Loucy (cell line): ENCODE measurements around the gene LETM1.

ENCODE experiments used
- H2AFZ ChIP-seq: fragments of 200-600 bp; sonication (generic); 2 replicates; pipeline ENCODE4 v1.6.0; 2016; ENCODE audit warnings: antibody characterized with exemption, mild to moderate bottlenecking, low read length, moderate library complexity
- H3F3A ChIP-seq: fragments of 200-600 bp; 2 replicates; pipeline ENCODE4 v1.6.0; 2016; ENCODE audit warnings: antibody characterized with exemption, low read depth, mild to moderate bottlenecking
- H3K27me3 ChIP-seq: fragments of 200-600 bp; sonication (generic); 2 replicates; pipeline ENCODE4 v1.6.1; 2014; ENCODE audit warnings: low read length, mild to moderate bottlenecking; ENCODE audit not compliant: insufficient read depth, poor library complexity, severe bottlenecking
- H3K36me3 ChIP-seq: fragments of 200-600 bp; sonication (generic); 2 replicates; pipeline ENCODE4 v1.6.1; 2016; ENCODE audit warnings: low read length; ENCODE audit not compliant: insufficient read depth
- H3K4me1 ChIP-seq: fragments of 200-600 bp; sonication (generic); 2 replicates; pipeline ENCODE4 v1.5.1; 2014; ENCODE audit warnings: low read length, mild to moderate bottlenecking; ENCODE audit not compliant: insufficient read depth, poor library complexity, severe bottlenecking
- H3K4me2 ChIP-seq: fragments of 200-600 bp; sonication (generic); 2 replicates; pipeline ENCODE4 v1.6.0; 2014; ENCODE audit warnings: antibody characterized with exemption, low read length, low read depth, mild to moderate bottlenecking; ENCODE audit not compliant: poor library complexity, severe bottlenecking
- H3K4me3 ChIP-seq: fragments of 200-600 bp; sonication (generic); 2 replicates; pipeline ENCODE4 v1.5.1; 2014; ENCODE audit warnings: low read length, mild to moderate bottlenecking, mixed read lengths; ENCODE audit not compliant: poor library complexity, severe bottlenecking
- H3K79me2 ChIP-seq: fragments of 200-600 bp; sonication (generic); 2 replicates; pipeline ENCODE4 v1.6.1; 2014; ENCODE audit warnings: low read length; ENCODE audit not compliant: insufficient read depth
- H3K9ac ChIP-seq: fragments of 200-600 bp; sonication (generic); 2 replicates; pipeline ENCODE4 v1.6.0; 2014; ENCODE audit warnings: mild to moderate bottlenecking, low read depth, low read length, moderate library complexity; ENCODE audit not compliant: poor library complexity, severe bottlenecking
- H3K9me2 ChIP-seq: fragments of 200-600 bp; sonication (generic); replicated peaks from 2 replicates; pipeline ENCODE4 v1.6.1; 2016; ENCODE audit warnings: low read depth, low read length, mixed read lengths
- H3K9me3 ChIP-seq: fragments of 200-600 bp; sonication (generic); 2 replicates; pipeline ENCODE4 v1.6.1; 2014; ENCODE audit warnings: mild to moderate bottlenecking, antibody characterized with exemption, low read length, low read depth; ENCODE audit not compliant: insufficient read depth
- H4K20me1 ChIP-seq: fragments of 200-600 bp; sonication (generic); 2 replicates; pipeline ENCODE4 v1.6.0; 2014; ENCODE audit warnings: antibody characterized with exemption, low read length, mild to moderate bottlenecking; ENCODE audit not compliant: insufficient read depth, poor library complexity, severe bottlenecking
- CTCF ChIP-seq: fragments of 200-600 bp; sonication (generic); conservative IDR thresholded peaks from 2 replicates; pipeline ENCODE4 v1.5.1; 2014; ENCODE audit warnings: mild to moderate bottlenecking, antibody characterized with exemption, low read length
- EZH2phosphoT487 ChIP-seq: fragments of 200-600 bp; IDR thresholded peaks from 2 replicates; pipeline ENCODE4 v1.6.1; 2018; ENCODE audit warnings: antibody characterized with exemption, mild to moderate bottlenecking, moderate library complexity, borderline replicate concordance

LETM1 gene

DNA sequence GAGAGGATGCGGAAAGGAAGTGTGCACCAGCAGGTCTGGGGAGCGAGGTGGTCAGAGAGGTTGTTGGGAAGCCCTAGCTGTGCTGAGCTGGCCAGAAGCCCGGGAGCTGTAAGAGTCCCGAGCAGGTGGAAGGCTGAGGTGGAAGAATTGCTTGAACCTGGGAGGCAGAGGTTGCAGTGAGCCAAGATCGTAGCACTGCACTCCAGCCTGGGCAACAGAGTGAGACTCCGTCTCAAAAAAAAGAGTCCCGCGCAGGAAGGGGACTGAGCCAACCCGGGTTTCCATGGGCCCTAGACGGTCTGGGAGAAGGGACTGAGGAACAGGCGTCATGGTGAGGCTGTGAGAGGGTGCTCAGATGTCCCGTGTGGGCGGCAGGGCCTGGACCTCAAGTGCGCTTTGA lies 75.5 kb downstream of the LETM1 start:
- no peaks in the 10 kb centered on the region for H3K79me2 ChIP-seq
- H3K9ac ChIP-seq, result no peak overlapping the region
- H3K36me3 ChIP-seq, result no peaks in the 10 kb centered on the region
- H3K4me1 ChIP-seq, result no peaks in the 10 kb centered on the region
- H3K4me3 ChIP-seq, result no peak overlapping the region
- H3F3A ChIP-seq, result no peaks in the 10 kb centered on the region
- H2AFZ ChIP-seq, result no peak overlapping the region
- H3K9me2 ChIP-seq, result no peaks in the 10 kb centered on the region
- no peaks in the 10 kb centered on the region for H4K20me1 ChIP-seq
- no peak overlapping the region for H3K4me2 ChIP-seq
- no peak for TF ChIP-seq EZH2phosphoT487
- TF ChIP-seq CTCF, result no peak
- H3K27me3 ChIP-seq, result no peaks in the 10 kb centered on the region
- H3K9me3 ChIP-seq, result no peaks in the 10 kb centered on the region

DNA sequence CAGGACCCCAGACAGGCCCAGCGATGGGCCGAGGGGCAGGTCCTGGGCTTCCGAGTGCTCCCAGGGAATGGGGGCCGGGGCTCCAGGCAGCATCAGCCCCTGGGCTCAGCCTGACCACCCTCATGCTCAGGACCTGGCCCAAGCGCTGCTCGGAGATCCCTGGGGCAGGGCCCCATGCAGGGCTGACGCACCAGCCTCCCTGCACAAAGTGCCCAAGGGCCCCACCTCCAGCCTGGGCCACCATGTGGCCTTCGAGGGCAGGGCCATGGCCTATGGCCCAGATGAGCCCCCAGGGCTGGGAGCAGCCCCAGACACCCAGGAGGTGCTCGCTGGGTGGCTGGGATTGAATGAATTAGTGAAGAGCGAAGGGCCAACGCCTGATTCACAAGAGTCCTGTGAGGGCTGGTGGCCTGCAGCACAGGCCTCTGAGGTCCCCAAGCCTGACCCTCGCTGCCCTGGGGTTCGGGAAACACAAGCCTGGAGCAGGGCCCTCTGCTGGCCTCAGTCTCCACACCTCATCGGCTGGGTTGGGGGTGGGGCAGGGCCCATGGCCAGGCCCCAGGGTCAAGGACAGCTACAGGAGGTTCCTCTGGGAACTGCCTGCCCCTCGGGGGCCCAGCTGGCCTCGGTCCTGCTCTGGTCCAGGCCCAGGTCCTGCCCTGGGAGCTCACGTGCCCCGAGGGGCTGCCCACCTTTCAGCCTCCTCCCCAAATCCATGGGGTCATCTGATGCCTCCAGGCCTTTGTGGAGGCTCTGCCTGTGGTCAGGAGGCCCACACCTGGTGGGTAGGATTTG lies 76.2 kb downstream of the LETM1 start:
- Histone ChIP-seq H3K4me3 (no peak overlapping the region), H4K20me1 (no peaks in the 10 kb centered on the region)

DNA sequence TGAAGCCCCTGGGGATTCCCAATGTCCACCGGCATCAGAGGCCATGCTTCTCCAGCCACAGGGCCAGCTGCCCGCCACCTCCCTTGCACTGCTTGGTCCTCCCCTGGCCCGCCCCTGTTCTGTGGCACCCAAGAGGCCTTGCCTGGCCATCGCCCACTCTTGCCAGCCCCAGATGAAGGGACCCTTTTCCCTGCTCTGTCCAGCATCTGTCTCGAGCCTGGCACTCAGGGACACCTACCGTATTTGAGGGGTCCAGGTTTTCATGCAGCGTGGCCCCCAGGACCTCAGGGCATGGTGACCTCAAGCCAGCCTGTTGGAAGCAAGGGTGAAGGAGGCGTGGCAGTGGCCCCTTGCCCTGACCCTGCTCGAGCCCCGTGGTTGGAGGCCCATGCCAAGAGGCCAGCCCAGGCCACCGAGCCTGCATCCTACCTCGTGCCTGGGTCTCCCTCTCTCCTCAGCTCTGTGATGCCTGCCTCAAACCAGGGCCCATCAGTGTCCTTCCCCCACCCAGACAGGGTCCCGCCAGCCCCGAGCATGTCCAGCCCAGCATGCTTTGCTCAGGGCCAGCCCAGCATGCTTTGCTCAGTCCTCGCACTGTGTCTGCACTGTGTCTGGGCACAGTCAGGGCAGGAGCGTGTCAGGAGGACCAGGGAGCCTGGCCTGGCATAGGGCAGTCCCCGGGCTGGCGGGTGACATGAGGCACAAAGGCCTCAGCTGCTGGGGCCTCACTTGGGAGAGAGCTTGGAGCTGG lies 77.1 kb downstream of the LETM1 start:
- TF ChIP-seq CTCF, result no peak
- Histone ChIP-seq H3F3A (no peaks in the 10 kb centered on the region), H4K20me1 (no peaks in the 10 kb centered on the region), H3K4me2 (no peak overlapping the region), H3K4me1 (no peaks in the 10 kb centered on the region), H3K9ac (no peak overlapping the region), H3K27me3 (no peaks in the 10 kb centered on the region), H3K9me3 (no peaks in the 10 kb centered on the region), H2AFZ (no peak overlapping the region), H3K79me2 (no peaks in the 10 kb centered on the region), H3K9me2 (no peaks in the 10 kb centered on the region), H3K4me3 (no peak overlapping the region), H3K36me3 (no peaks in the 10 kb centered on the region)

More for the DNA sequence above, 76.2 kb downstream of the LETM1 start:
- H3K9ac ChIP-seq, result no peak overlapping the region
- H3K4me1 ChIP-seq, result no peaks in the 10 kb centered on the region
- H3K9me2 ChIP-seq, result no peaks in the 10 kb centered on the region
- H3K79me2 ChIP-seq, result no peaks in the 10 kb centered on the region
- H3K36me3 ChIP-seq, result no peaks in the 10 kb centered on the region
- H2AFZ ChIP-seq, result no peak overlapping the region
- no peaks in the 10 kb centered on the region for H3F3A ChIP-seq
- H3K4me2 ChIP-seq, result no peak overlapping the region
- no peak for TF ChIP-seq EZH2phosphoT487
- no peak for TF ChIP-seq CTCF
- H3K27me3 ChIP-seq, result no peaks in the 10 kb centered on the region
- no peaks in the 10 kb centered on the region for H3K9me3 ChIP-seq
